ENCODE measurements around the gene NDST1. TPM values are rescaled to one million over a fixed set of nuclear protein-coding genes. Genes with fewer than 3 reads are reported as not detected.

The NDST1 gene
- total and polyA plus RNA-seq, 2 of the 8 experiments (the other 6 are each of a cell fraction or from before 2014, with no cell fraction given): 27.0 to 72.0 TPM

DNA sequence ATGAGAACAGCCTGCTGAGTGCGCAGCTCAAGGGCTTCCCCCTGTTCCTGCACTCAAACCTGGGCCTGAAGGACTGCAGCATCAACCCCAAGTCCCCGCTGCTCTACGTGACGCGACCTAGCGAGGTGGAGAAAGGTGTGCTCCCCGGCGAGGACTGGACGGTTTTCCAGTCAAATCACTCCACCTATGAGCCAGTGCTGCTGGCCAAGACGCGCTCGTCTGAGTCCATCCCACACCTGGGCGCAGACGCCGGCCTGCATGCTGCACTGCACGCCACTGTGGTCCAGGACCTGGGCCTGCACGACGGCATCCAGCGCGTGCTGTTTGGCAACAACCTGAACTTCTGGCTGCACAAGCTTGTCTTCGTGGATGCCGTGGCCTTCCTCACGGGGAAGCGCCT lies 19.9 kb downstream of the NDST1 start (continued):
- TF ChIP-seq MAFK (IDR thresholded peaks at IDR 0.05; ENCODE audit: low read depth, low read length): no peak
- TF ChIP-seq CREB1 (IDR thresholded peaks at IDR 0.05): no peak
- no peak for TF ChIP-seq CHD2 (IDR thresholded peaks at IDR 0.05; ENCODE audit: low read length)
- no peak for TF ChIP-seq TEAD4 (IDR thresholded peaks at IDR 0.05; ENCODE audit: low read depth, low read length)
- TF ChIP-seq YY1 (IDR thresholded peaks at IDR 0.05; ENCODE audit: low read depth, low read length): no peak
- TF ChIP-seq EP300 (IDR thresholded peaks at IDR 0.05; ENCODE audit: borderline replicate concordance in 1 of 2, low read depth in 2 of 2, low read length in 2 of 2): no peak
- no peak for TF ChIP-seq SP2 (IDR thresholded peaks at IDR 0.05; ENCODE audit: low read length)
- TF ChIP-seq PHF8 (conservative IDR thresholded peaks at IDR 0.05; ENCODE audit: low read depth, low read length): no peak
